Esophagus squamous epithelium (tissue), 5 donors: ENCODE data around the gene INPP5D. TPM values are rescaled to one million over a fixed set of nuclear protein-coding genes. Genes with fewer than 3 reads are reported as not detected.

Experiments
- DNase-seq: peaks from one replicate; lab custom pipeline; 2025; lab: John Stamatoyannopoulos, UW
- H3K27ac ChIP-seq, 4 donors: fragments of 200-600 bp; sonication (generic); one replicate each; pipeline ENCODE4 v1.5.1; 2016 to 2019; ENCODE audit warnings: mild to moderate bottlenecking in 1 of 4
- H3K27me3 ChIP-seq, 4 donors: fragments of 200-600 bp; sonication (generic); 1 replicate in 3 of 4; 2 replicates in 1 of 4; pipeline versions ENCODE4 v1.5.1 to v1.6.0; 2017 to 2021; ENCODE audit warnings: antibody characterized with exemption in 1 of 4
- H3K36me3 ChIP-seq, 3 donors: fragments of 200-600 bp; sonication (generic); one replicate each; pipeline ENCODE4 v1.5.1; 2016 to 2019
- H3K4me1 ChIP-seq, 3 donors: fragments of 200-600 bp; sonication (generic); one replicate each; pipeline ENCODE4 v1.5.1; 2017 to 2019
- H3K4me3 ChIP-seq, 4 donors: fragments of 200-600 bp; sonication (generic); 1 replicate in 3 of 4; 2 replicates in 1 of 4; pipeline ENCODE4 v1.5.1; 2016 to 2019; ENCODE audit warnings: mild to moderate bottlenecking in 2 of 4, moderate library complexity in 1 of 4
- H3K9me3 ChIP-seq, 3 donors: fragments of 200-600 bp; sonication (generic); one replicate each; pipeline ENCODE4 v1.5.1; 2016 to 2019
- CTCF ChIP-seq, 6 experiments: fragments of 450-650 bp in 4 of 6; fragments of 200-600 bp in 2 of 6; sonication (generic) in 2 of 6; IDR thresholded peaks; one replicate each; pipeline ENCODE4 v1.5.1; 2016 to 2019; ENCODE audit warnings: antibody characterized with exemption in 6 of 6, mild to moderate bottlenecking in 4 of 6, moderate library complexity in 4 of 6
- POLR2A ChIP-seq, 4 donors: fragments of 450-650 bp; IDR thresholded peaks; one replicate each; pipeline ENCODE4 v1.6.1; 2017; ENCODE audit warnings: antibody characterized with exemption in 4 of 4, mild to moderate bottlenecking in 4 of 4, moderate library complexity in 3 of 4
- WGBS, 2 donors: methylation state at CpG; one replicate each; pipeline ENCODE4 v1.1.5; 2018; 5-methylcytosine and 5-hydroxymethylcytosine counted together
- intact Hi-C: fragments of 100-400 bp; cut with DNase I; formaldehyde crosslinking; loops from one replicate; pipeline ENCODE4 v1.15.0; 2022
- total RNA-seq, 4 donors: library from RNA; depleted of rRNA; stranded (reverse); fragments of >200 nt; gene quantifications; one replicate each; pipeline ENCODE4 v1.1.0, GENCODE V29; 2016
- donor health status: DM: yes; HTN: yes; CAD: no.

The INPP5D gene
- total RNA-seq, 4 donors from 2014 or later: 2.2 to 36.0 (median 10.2) TPM

GRCh38 chr2:233100192-233100998, 40.3 kb downstream of the INPP5D start:
- Histone ChIP-seq H3K27ac (no peak overlapping the region), H3K4me3 (no peak overlapping the region), H3K36me3 (no peaks in the 10 kb centered on the region), H3K9me3 (no peaks in the 10 kb centered on the region), H3K4me1 (peaks cover 0 to 7% (median 0%) of the 10 kb centered on the region in 3 donors), H3K27me3 (no peaks in the 10 kb centered on the region)
- intact Hi-C loops: no loop called here
- TF ChIP-seq CTCF (IDR thresholded peaks at IDR 0.05) (no peak), POLR2A (IDR thresholded peaks at IDR 0.05) (no peak)
- 59 to 66% methylated on average over 16 to 17 of the region's 17 CpGs for WGBS, 2 donors
- DNase-seq: no peak

- Histone ChIP-seq H3K9me3 (no peaks in the 10 kb centered on the region), H3K4me3 (no peak overlapping the region), H3K4me1 (peaks cover 0 to 7% (median 0%) of the 10 kb centered on the region in 3 donors), H3K36me3 (no peaks in the 10 kb centered on the region), H3K27ac (no peak overlapping the region), H3K27me3 (no peaks in the 10 kb centered on the region)
- DNase-seq: no peak
- 26 to 44% methylated on average over 4 of the region's 4 CpGs for WGBS, 2 donors
- intact Hi-C loops: no loop called here
- TF ChIP-seq POLR2A (IDR thresholded peaks at IDR 0.05) (no peak), CTCF (IDR thresholded peaks at IDR 0.05) (no peak)
Measured at GRCh38 chr2:233101141-233101540, 41.0 kb downstream of the INPP5D start.

- 68 to 80% methylated on average over 8 of the region's 8 CpGs for WGBS, 2 donors
- TF ChIP-seq POLR2A (IDR thresholded peaks at IDR 0.05) (no peak), CTCF (IDR thresholded peaks at IDR 0.05) (no peak)
- intact Hi-C loops: no loop called here
Measured at GRCh38 chr2:233101816-233102215, 41.7 kb downstream of the INPP5D start.

GRCh38 chr2:233105156-233105895, 45.2 kb downstream of the INPP5D start:
- intact Hi-C loops: no loop called here
- H3K4me1 ChIP-seq: peaks cover 0 to 5% (median 0%) of the 10 kb centered on the region in 3 donors
- DNase-seq: no peak
- no peak overlapping the region for H3K27ac ChIP-seq
- TF ChIP-seq CTCF (IDR thresholded peaks at IDR 0.05) (no peak), POLR2A (IDR thresholded peaks at IDR 0.05) (no peak)
- no peak overlapping the region for H3K4me3 ChIP-seq
- H3K9me3 ChIP-seq: no peaks in the 10 kb centered on the region
- no peaks in the 10 kb centered on the region for H3K36me3 ChIP-seq
- WGBS, 2 donors: 91 to 93% methylated on average over 7 to 8 of the region's 17 CpGs
- peaks cover 0 to 7% (median 0%) of the 10 kb centered on the region in 4 donors for H3K27me3 ChIP-seq

More at GRCh38 chr2:233101816-233102215, 41.7 kb downstream of the INPP5D start:
- Histone ChIP-seq H3K9me3 (no peaks in the 10 kb centered on the region), H3K27me3 (no peaks in the 10 kb centered on the region), H3K36me3 (no peaks in the 10 kb centered on the region), H3K27ac (no peak overlapping the region), H3K4me1 (peaks cover 0 to 7% (median 0%) of the 10 kb centered on the region in 3 donors), H3K4me3 (no peak overlapping the region)
- no peak for DNase-seq

- no peak for TF ChIP-seq POLR2A (IDR thresholded peaks at IDR 0.05)
- no peak for TF ChIP-seq CTCF (IDR thresholded peaks at IDR 0.05)
- intact Hi-C loops: no loop called here
- WGBS, 2 donors: 87 to 91% methylated on average over 4 of the region's 4 CpGs
- Histone ChIP-seq H3K4me3 (no peak overlapping the region), H3K27ac (no peak overlapping the region), H3K9me3 (no peaks in the 10 kb centered on the region), H3K36me3 (no peaks in the 10 kb centered on the region), H3K27me3 (peaks cover 0 to 7% (median 0%) of the 10 kb centered on the region in 4 donors), H3K4me1 (no peaks in the 10 kb centered on the region)
- no peak for DNase-seq
Measured at GRCh38 chr2:233105930-233106329, 45.8 kb downstream of the INPP5D start.
